Stimulated activated CD8-positive, alpha-beta memory T cell treated with anti-CD3 and anti-CD28 coated beads, Interleukin-12 subunit alpha, Interleukin-12 subunit beta, amount 100 ng/mL, for 24 hours (primary cell): Measurements from ENCODE around the gene RBM19.
"Not testable (repeated sequence)": the region's sequence is repeated elsewhere in the genome, so short reads cannot be mapped to it uniquely, and the experiment has no call there.

Experiments used
- DNase-seq: peaks from one replicate; pipeline ENCODE4 v3.0.0-alpha.2; 2020; ENCODE audit errors: extremely low read depth

The RBM19 gene

DNA sequence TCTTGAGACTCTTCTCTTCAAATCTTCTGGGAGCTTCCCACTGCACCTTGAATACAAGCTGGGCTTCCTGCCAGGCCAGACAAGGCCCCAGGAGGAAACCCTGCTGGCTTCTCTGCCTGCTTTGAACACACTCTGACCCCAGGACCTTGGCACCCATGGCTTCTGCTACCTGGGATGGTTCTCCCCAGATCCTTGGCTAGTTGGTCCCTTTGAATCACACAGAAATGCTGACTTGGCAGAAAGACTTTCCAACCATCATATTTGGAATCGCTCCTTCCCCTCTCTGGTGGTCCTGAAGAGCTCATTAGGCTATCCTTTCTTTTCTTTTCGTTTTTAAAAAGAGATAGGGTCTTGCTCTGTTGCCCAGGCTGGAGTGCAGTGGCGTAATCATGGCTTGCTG is 132.7 kb downstream of the RBM19 start:
- no peak for DNase-seq

DNA sequence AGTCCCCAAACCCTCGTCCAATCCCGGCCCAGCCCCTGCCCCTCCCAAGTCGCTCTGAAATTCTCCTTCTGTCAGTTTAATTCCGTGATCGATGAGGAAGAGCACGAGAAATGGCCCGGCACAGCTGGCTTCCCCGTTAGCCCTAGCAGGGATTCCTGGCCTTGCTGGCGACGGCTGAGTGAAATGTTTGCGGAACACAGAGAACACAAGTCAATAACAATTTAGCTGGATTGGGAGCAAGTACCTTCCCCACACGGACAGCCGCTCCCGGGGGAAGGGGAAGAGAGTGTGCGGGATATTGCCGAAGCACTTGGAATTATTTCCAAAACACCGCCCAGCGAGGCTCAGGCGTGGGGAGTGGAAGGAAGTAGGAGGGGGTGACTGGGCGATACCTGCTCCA is 134.6 kb downstream of the RBM19 start:
- no peak for DNase-seq

DNA sequence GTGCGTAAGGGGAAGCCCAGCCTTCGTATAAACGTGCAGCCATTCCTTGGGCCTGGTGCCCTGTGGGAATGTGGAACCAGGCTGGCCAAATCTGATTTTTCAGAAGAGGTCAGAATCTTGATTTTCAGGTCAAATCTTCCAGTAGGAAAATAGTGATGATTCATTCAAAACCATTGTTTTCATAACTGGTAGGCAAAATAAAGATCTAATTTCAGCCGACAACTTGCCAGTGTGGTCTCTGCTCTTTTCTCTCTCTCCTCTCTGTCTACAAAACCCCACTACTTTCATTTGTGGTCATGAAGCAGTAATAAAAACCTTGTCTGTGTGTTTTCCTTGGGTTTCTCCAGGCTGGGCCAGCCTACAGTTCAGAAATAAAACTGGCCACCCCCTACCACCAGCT is 135.1 kb downstream of the RBM19 start:
- no peak for DNase-seq

DNA sequence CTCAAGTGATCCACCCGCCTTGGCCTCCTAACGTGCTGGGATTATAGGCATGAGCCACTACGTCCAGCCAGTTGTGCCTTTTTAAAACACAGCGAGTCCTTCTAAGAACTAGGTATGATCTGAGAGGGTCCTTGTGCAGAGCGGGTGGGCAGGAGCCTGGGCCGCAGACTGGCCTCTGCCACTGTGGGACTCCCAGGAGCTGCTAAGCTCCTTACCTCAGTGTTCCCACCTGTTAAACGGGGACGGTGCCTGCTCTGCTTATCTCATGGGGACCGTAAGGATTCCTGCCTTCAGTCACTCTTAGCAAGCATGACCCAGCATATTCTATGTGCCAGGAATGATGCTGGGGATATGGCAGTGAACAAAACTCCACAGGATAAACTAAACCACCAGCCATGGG is 136.9 kb downstream of the RBM19 start:
- DNase-seq: no peak

DNA sequence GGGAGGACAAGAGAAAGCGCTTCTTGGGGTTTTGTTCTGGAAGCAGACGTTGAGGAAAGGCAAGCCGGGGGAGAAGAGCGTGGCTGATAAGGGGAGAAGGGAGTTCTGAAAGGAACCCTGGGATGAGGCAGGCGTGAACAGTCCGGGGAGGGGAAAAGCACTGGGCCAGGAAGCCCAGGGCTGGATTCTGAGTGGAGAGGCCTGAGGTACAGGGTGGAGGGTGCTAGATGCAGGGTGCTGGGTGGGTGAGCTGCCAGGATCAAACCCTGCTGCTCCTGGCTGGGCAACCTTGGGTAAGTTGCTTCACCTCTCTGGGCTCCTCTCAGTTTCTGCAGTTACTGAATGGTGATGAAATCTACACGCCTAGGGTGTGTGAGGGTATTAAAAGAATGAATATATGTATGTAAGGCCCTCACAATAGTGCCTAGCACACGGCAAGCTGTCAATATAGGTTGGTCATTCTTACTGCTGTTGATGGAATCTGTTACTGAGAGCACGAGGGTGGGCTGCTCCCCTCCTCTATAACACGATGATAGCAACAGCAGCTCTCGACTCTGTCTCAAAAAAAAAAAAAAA is 138.5 kb downstream of the RBM19 start:
- no peak for DNase-seq

DNA sequence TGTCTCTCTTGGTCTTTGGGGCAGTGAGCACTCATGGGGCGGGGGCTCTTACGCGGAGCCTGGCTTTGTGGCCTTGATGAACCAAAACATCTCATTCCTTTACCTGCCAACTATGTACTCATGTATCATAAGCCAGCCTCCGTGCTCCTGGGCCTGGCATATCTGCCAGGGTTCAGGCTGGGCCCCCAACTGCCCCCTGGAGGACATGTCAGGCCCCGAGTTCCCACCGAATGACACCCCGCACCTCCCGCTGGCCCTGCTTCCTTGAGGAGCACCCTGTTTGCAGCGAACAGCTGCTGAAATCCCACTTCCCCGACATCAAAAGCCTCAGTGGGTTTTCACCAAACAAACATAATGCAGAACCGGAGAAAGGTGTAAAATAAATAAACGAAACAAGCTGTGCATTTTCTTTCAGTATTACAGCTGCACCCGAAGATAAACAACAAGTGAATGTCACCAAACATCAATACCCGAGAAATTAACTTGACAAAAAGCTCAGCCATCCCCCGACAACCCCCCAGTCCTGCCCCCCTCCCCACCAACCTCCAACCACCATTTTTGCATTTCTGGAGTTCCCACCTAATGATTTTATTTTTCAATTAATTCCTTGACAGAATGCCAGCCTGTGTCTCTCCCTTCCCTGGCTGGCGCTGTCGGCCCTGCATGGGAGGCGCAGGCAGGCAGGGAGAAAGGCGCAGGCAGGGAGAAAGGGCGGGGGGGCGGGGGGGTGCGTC is 139.2 kb downstream of the RBM19 start:
- DNase-seq: no peak

DNA sequence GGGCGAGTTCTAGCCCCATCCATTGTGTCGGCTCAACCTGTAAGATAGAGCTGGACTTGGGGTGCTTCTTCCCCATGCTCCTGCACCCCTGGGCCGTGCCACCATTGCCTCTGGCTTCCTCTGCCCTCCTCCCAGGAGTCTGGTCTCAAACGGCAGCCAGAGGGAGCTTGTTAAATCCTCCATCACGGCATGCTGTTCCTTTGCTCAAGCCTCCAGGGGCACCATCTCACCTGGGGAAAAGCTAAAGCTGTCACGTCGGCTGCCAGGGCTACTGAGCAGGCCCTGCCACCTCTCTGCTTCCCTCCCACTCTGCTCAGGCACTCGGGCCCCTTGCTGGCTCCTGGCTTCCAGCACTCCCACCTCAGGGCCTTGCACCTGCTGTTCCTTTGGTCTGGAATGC is 140.4 kb downstream of the RBM19 start:
- no peak for DNase-seq

DNA sequence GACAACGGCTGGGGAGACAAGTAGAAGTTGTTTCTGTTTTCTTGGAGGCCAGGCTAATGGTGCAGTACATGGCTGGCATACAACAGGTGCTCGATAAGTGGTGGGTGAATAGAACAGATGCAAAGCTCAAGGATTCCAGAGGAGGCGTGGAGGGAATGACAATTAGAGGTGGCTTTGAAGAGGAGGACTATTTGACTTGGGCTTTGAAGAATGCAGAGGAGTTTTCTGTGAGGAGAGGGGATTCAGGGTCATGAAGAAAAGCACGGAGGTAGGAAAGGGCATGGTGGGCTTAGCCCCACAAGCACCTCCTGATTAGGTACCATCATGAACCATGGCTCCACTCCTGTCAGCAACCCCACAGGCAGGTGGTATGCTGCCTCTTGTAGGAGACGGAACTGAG is 142.3 kb downstream of the RBM19 start:
- DNase-seq: no peak

DNA sequence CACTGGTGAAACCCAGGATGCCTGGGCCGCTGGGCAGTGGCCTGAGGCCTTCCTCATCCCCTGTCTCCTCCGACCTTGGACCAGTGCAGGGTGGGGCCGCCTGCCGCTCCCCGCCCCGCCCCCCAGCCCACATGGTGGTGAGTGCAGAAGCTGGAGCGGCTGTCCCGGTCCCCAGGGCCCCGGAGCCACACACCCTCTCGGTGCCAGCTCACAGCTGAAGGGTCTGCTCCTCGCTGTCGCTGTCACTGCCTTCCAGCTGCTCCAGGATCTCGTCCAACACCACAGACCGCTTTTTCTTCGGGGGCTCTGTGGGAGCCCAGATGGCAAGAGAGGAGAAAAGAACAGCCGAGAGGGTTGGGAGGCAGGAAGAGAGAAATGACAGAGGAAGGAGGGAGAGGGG is 143.1 kb downstream of the RBM19 start:
- DNase-seq: no peak

DNA sequence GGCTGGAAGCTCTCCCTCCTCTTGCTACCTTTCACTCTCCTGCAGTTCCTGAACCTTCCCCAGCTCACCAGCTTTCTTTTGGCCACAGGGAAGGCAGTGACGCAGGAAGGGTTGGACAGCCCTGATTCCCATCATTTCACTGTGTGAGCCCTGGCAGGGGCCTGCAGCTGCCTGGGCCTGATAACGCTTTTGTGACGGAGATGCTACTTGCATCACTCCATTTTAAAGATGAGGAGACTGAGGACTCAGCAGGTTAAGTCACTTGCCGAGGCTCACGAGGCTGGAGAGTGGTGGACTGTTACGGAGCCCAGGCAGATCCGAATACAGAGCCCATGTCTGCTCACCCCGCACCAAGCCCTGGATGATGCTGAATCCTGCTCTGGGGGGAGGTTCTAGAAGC is 145.3 kb downstream of the RBM19 start:
- no peak for DNase-seq

DNA sequence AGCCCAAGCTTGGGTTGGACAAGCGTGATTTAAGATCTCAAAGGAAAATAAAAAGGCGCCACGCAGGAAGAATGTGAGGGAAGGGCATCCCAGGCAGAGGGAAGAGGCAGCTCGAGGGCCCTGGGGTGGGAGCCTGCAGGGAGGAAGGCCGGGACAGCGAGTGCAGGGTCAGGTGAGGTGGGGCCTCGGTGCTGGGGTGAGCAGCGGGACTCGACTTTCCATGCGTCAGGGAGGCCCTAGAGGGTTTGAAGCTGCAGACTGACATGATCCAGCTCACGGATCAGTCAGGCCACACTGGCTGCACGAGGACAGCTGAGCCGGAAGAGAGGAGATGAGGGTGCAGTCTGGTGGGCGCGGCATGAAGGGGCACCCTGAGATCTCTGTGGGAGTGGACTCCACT is 145.8 kb downstream of the RBM19 start:
- DNase-seq: no peak

DNA sequence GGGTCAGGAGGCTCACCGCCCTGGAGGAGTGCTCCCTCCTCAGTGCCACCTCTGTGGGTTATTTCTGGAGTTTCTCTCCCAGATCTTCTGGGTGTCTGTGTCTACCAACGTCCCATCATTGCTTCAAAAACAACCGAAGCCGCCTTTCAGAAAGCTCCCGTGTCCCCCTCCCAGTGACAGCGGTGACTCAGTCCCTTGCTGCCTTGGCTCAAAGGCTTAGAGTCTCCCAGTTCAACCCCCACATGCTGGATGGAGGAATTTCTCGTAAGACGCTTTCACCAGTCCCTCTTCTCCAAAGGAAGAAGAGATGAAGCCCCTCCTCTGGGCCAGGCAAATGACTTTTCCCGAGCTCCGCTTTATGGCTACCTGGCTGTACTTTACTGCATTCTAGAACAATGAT is 146.6 kb downstream of the RBM19 start:
- no peak for DNase-seq

DNA sequence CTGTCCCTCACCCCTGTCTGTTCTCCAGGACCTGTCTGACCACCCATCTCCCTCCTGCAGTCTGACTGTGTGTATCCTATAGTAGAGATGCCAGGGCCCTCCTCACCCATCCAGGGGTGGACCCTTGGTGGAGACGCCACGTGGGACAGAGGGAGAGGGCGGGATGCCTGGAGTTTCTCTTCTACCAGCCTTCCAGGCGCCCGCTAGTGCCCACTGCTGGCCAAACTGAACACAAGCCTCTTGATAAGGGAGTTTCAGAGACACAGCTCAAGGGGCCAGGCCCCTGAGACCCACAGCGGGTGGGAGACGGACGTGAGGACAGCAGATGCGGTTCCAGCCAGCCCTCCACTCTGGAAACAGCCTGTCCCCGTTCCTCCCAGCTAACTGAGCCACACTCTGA is 147.3 kb downstream of the RBM19 start:
- no peak for DNase-seq

DNA sequence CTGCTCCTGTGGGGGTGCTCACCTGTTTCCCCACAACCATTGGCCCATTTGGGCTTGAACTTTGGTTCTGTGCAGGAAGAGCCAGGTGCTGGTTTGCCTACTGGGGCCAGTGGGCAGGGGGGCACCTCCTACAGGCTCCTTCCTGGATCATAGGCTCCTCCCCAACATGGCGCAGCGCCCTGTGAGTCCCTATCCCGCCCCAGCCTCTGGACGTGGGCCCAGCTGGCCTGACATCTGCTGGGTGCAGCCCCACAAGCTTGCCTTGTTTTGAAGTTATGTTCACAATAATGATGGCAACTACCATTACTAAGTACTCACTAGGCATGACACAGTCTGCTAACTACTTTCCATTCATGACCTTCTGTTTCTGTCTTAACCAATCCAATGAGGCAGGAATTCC is 147.8 kb downstream of the RBM19 start:
- DNase-seq: no peak

DNA sequence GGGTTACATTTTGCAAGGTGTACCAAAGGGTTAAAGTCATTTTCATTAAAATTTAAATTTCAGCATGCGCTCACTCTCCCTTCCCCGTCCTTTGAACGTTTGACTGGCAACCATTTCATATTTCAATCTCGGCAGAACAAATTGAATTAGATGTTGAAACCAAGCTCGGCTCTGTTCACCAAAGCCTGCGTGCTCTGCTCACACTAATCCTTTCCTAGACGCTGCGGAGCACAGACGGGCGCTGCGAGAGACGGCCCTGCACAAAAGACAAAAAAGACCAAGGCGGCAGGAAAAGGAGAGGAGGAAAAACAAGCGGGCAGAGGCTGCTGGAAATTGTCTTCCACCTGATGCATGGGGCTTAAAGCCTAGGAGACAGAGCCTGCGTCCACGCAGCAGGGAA is 149.3 kb downstream of the RBM19 start:
- no peak for DNase-seq

DNA sequence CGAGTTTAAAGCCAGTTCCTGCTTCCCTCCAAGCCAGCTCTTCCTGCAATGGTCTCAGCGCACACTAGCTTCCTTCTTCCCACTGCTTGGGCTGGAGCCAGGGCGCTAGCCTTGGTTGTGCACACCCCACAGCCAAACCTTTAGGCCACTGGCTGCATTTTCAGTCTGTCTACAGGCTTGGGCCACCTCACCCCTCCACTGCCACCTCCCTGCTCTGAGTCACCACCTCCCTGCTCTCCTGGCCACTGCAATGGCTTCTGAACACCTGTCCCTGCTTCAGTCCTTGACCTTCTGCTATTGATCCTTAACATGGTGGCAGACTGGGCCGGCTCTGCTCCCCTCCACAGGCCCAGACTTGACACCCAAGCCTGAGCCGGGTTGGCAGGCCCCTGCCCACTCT is 151.1 kb downstream of the RBM19 start:
- no peak for DNase-seq

DNA sequence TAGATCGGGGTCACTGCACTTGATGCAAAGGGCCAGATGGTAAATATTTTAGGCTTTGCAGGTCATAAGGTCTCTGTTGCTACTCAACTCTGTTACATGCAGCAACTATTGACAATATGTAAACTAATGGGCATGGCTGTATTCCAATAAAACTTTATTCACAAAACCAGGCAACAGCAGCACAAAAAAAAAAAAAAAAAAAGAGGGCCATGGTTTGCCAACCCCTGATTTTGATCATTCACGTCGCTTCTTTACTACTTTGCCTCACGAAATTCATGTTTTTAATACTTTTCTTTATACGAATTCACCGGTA is 152.9 kb downstream of the RBM19 start:
- DNase-seq: no peak

DNA sequence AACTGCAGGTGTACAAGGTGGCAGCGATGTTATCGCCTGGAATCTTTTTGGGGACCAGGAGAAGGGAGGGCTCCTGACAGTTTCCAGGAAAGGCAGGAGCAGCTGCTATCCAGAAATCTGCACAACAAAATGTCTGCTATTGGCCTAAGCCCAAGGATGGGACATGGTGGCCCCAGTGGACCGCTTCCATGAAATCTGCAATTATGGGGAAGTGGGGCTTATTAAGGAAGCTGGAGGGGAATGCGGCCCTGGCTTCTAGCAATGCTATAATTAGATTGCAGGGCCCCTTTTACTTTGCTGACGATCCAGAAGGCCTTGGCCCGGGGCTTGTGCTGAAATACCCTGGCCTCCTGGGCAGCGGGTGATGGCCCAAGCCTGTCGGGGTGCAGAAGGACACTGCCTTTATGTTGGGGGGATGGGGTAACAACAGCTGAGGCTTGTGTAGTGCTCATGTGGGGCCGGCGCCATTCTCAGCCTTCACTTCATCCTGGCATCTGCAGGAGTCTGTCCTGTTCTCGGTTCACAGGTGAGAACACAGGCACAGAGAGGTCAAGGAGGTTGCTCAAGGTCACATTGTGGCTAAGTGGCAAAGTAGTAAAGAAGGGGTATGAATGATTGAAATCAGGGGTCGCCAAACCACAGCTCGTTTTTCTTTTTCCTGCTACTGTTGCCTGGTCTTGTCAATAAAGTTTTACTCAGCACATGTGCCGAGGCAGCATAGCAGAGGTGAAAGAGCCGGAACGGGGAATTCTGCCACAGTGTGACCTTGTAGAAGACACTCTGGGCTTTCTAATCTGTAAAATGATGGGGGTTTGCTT is 153.5 kb downstream of the RBM19 start:
- no peak for DNase-seq

DNA sequence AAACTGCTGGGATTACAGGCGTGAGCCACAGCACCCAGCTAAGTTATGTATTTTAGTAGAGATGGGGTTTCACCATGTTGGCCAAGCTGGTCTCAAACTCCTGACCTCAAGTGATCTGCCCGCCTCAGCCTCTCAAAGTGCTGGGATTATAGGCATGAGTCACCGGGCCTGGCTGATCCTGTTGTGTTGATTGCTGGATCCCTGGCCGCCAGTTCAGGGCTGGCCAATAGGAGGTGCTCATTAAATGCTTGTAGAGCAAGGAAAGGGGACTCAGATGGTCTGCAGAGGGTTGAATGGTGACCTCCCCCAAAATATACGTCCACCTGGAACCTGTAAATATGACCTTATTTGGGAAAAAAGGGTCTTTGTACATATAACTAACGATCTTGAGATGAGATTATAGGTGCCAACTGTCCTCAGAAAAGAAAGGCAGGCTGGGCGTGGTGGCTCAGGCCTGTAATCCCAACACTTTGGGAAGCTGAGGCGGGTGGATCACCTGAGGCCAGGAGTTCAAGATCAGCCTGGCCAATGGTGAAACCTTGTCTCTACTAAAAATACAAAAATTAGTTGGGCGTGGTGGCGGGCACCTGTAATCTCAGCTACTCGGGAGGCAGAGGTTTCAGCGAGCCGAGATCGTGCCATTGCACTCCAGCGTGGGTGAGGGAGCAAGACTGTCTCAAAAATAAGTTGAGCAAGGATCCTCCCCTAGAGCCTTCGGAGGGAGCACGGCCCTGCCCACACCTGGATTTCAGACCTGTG is 156.5 kb downstream of the RBM19 start:
- not testable (repeated sequence) for DNase-seq

DNA sequence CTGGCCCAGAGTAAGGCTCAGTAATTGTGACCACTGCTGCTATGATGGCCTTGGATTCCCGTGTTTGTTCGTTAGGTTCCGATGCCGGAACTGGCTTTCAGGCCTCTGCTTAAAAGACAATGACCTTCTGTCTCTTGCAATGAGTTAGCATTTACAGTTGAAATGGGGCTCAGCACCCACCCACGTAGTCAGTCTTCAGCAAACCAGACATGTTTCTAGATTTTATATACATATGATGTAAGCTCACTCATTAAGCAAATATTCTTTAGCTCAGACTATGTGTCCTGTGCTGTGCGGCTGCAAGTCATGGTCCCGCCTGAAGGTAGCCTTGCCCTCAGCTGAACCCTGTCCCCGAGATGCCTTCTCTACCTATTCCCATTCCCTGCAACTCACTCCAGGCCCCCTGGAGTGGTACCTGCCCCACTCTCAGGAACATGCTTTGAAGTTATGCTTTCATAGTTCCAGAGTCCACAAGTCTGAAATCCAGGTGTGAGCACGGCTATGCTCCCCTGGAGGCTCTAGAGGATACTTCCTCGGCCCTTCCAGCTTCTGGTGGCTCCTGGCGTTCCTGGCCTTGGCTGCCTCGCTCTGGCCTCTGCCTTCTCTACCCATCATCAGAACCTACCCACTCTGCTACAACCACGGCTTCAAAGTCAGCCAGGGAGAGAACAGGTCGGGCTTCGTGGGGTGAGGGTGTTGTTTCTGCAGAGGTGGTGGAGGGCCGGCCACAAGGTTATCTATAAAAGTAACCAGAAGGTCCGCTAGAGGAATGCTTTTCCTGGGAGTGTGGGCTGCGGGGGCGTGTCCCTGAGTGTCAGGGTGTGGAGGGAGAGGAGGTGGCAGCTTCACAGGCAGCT is 157.8 kb downstream of the RBM19 start:
- no peak for DNase-seq

DNA sequence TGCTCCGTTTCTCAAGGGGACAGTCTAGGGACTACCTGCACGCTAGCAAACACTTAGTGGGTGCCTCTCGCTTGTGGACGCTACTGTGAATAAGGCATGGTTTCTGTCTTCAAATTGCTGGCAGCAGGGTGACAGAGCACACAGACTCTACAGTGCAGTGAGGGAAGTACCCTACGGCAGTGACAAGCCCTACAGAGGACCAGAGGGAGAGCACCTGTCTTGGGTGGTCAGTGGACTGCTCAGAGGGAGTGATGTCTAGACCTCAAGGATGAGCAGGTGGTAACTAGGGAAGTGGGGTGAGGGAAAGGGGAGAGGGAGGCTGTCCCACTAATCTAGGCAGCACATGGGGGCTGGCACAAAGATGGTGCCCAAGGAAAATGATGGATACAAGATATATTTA is 160.5 kb downstream of the RBM19 start:
- DNase-seq: no peak
